Endothelial cell (in vitro differentiated cells): ENCODE measurements around the gene TIGD1. TPM values are rescaled to one million over a fixed set of nuclear protein-coding genes. Genes with fewer than 3 reads are reported as not detected.

Source experiments
- DNase-seq: peaks from one replicate; pipeline ENCODE4 v3.0.0; 2021; ENCODE audit warnings: low spot score
- H3K27ac Mint-ChIP-seq: one replicate; pipeline ENCODE4 v1.8.0; 2021; ENCODE audit warnings: mixed read lengths, inconsistent platforms; ENCODE audit not compliant: unreplicated experiment
- H3K27me3 Mint-ChIP-seq: one replicate; pipeline ENCODE4 v1.8.0; 2021; ENCODE audit warnings: mild to moderate bottlenecking, moderate library complexity, mixed read lengths, inconsistent platforms; ENCODE audit not compliant: unreplicated experiment
- H3K36me3 Mint-ChIP-seq: one replicate; pipeline ENCODE4 v1.8.0; 2021; ENCODE audit warnings: mild to moderate bottlenecking, low read depth, mixed read lengths, inconsistent platforms; ENCODE audit not compliant: unreplicated experiment
- H3K4me1 Mint-ChIP-seq: one replicate; pipeline ENCODE4 v1.8.0; 2021; ENCODE audit warnings: mild to moderate bottlenecking, mixed read lengths, inconsistent platforms; ENCODE audit not compliant: unreplicated experiment
- H3K4me3 Mint-ChIP-seq: one replicate; pipeline ENCODE4 v1.8.0; 2021; ENCODE audit warnings: mild to moderate bottlenecking, mixed read lengths, inconsistent platforms; ENCODE audit not compliant: unreplicated experiment
- H3K9me3 Mint-ChIP-seq: one replicate; pipeline ENCODE4 v1.8.0; 2021; ENCODE audit warnings: mixed read lengths, inconsistent platforms; ENCODE audit not compliant: unreplicated experiment
- total RNA-seq: library from RNA; stranded (reverse); fragmentation: NEBNext Ultra II Directional; extraction: Animal tissue kit (Norgen Biotek cat#: 25700); gene quantifications from one replicate; pipeline ENCODE4 v1.2.1, GENCODE V29; 2021; ENCODE audit not compliant: unreplicated experiment
- TF ChIP-seq, protein P1 (sequence below): fragments of 200-600 bp; sonication (generic); IDR thresholded peaks from one replicate; pipeline ENCODE4 v1.5.0; 2021; ENCODE audit warnings: antibody characterized with exemption; ENCODE audit not compliant: unreplicated experiment

TIGD1 gene
- total RNA-seq, 1 donor from 2014 or later = 3.7 TPM

DNA sequence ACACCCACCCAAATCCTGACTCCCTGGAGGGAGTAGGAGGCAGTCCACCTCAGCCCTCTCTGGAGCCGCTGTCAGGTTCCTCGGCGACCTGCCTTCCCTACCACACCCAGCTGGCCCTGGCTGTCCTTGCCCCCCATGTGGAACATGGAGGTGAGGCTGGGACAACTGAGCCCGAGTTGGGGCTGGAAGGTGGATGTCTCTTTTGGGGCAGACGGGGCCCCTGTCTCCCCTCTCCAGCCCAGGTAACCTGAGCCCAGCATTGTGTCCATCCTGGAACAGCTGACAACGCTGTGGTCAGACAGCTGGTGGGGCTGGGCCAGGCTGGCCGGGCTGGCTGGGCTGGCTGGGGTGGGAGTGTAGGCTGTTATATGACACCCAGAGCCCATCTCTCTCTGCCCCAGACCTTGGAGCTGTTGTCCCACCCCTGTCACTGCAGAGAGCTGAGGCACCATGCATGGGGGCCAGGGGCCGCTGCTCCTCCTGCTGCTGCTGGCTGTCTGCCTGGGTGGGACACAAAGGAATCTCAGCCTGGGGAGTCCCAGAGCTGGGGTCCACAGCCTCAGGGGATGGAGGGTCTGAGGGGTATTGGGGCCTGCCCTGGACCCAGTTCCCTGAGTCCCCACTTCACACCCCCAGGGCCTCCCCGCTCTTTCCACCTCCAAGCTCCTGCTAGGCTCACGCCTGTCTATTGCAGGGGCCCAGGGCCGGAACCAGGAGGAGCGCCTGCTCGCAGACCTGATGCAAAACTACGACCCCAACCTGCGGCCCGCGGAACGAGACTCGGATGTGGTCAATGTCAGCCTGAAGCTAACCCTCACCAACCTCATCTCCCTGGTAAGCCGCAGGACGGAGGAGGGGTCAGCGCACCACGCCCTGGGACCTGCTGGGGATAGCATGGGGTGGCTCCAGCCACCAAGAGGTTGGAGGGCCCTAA lies 10.8 kb downstream of the TIGD1 start, which contains the start of gene CHRNG:
Gene CHRNG (plus strand): TSS at position 395 of the 934 bp plus-strand sequence. CDS start 56 bp downstream, at position 451.
- Mint-ChIP-seq H3K36me3 (peaks cover 8% of the 10 kb centered on the region), H3K9me3 (peaks cover 3% of the 10 kb centered on the region), H3K4me3 (no peak within 1 kb of the TSS), H3K27me3 (peaks cover 6% of the 10 kb centered on the region), H3K4me1 (peaks cover 5% of the 10 kb centered on the region), H3K27ac (no peak within 1 kb of the TSS)
- no peak for DNase-seq
- TF ChIP-seq, protein P1, sequence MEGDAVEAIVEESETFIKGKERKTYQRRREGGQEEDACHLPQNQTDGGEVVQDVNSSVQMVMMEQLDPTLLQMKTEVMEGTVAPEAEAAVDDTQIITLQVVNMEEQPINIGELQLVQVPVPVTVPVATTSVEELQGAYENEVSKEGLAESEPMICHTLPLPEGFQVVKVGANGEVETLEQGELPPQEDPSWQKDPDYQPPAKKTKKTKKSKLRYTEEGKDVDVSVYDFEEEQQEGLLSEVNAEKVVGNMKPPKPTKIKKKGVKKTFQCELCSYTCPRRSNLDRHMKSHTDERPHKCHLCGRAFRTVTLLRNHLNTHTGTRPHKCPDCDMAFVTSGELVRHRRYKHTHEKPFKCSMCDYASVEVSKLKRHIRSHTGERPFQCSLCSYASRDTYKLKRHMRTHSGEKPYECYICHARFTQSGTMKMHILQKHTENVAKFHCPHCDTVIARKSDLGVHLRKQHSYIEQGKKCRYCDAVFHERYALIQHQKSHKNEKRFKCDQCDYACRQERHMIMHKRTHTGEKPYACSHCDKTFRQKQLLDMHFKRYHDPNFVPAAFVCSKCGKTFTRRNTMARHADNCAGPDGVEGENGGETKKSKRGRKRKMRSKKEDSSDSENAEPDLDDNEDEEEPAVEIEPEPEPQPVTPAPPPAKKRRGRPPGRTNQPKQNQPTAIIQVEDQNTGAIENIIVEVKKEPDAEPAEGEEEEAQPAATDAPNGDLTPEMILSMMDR = no peak

DNA sequence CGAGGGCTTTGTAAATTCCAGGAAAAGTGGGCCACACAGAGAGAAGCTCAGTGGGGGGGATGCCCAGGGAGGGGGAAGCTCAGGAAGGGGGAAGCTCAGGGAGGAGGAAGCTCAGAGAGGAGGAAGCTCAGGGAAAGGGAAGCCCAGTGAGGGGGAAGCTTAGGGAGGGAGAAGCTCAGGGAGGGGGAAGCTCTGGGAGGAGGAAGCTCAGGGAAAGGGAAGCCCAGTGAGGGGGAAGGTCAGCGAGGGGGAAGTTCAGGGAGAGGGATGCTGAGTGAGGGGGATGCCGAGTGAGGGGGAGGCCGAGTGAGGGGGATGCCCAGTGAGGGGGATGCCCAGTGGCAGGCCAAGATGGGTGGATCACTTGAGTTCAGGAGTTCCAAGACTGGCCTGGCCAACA lies 11.7 kb downstream of the TIGD1 start:
- Mint-ChIP-seq H3K27me3 (peaks cover 7% of the 10 kb centered on the region), H3K4me1 (peaks cover 5% of the 10 kb centered on the region), H3K9me3 (peaks cover 3% of the 10 kb centered on the region), H3K27ac (no peak overlapping the region), H3K36me3 (peaks cover 5% of the 10 kb centered on the region), H3K4me3 (no peak overlapping the region)
- TF ChIP-seq, protein P1 = no peak
- no peak for DNase-seq

DNA sequence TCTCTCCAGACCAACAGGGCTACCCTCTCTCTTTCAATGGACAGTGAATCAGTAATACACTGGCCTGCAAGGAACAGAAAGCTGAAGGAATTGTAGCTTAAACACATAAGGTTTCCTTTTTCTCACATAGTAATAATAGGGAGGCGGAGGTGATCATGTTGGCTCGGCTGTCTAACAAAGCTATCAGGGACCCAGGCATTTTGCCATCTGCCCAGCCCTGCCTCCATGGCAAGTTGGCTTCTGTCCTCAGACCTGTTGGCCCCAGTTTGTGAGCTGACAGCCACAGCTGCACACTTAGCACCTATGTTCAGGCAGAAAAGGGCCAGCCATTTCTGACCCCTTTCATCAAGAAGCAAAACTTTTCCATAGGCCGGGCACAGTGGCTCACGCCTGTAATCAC lies 12.9 kb downstream of the TIGD1 start:
- H3K4me1 Mint-ChIP-seq = peaks cover 5% of the 10 kb centered on the region
- peaks cover 4% of the 10 kb centered on the region for H3K36me3 Mint-ChIP-seq
- no peak overlapping the region for H3K27ac Mint-ChIP-seq
- peaks cover 7% of the 10 kb centered on the region for H3K27me3 Mint-ChIP-seq
- peaks cover 3% of the 10 kb centered on the region for H3K9me3 Mint-ChIP-seq
- TF ChIP-seq, protein P1 = no peak
- no peak overlapping the region for H3K4me3 Mint-ChIP-seq
- no peak for DNase-seq

DNA sequence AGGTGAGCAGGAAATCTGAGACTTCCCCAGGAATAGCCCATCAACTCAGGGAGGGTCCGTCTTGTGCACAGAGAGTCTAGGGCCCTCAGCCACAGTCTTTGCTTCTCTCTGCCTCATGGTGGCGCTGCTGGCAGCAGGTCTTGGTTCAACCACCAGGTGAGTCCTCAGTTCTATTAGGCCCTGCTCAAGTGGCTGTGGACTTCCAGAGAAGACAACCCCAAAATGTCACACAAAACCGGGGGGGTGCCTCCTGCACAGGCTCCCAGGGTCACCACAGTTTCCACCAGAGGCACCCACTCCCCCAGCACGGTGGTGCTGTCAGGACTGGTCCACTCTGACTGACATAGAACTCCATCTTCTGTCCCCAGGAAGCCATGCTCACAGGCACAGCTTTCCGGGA lies 13.3 kb downstream of the TIGD1 start:
- DNase-seq = peak; percentile 40
- Mint-ChIP-seq H3K27ac (no peak overlapping the region), H3K36me3 (peaks cover 4% of the 10 kb centered on the region), H3K27me3 (peaks cover 7% of the 10 kb centered on the region), H3K9me3 (peaks cover 3% of the 10 kb centered on the region), H3K4me1 (peaks cover 5% of the 10 kb centered on the region), H3K4me3 (no peak overlapping the region)
- TF ChIP-seq, protein P1 = peak; percentile 53
